Measurements from ENCODE around the gene TMEM163. TPM values are rescaled to one million over a fixed set of nuclear protein-coding genes. Genes with fewer than 3 reads are reported as not detected.

Gene TMEM163
- total and polyA plus RNA-seq, 2 of the 13 experiments (the other 11 are each of a cell fraction or from before 2014, with no cell fraction given) = 0.05 TPM; not detected in 1

DNA sequence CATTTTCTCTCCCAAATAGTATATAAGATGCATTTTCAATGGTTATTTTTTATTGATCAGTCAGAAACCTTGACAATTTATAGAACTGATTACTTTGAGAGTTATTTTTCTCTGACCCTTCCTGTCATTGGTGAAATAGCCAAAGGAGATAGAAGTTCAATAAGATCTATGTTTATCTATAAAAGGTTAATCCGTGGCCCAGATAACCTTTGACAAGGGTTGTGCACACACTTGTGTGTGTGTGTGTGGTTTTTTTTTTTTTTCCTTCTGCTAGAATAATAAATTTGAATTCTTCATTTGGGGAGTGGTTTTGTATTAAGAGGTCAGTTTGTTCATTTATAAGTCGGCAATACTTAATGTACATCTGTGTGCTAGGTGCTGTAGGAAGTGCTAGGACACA is 304.9 kb downstream of the TMEM163 start:
- ChIA-PET CTCF (ENCODE audit: low intra/inter-chr PET ratio, low total read pairs) (interaction anchor here (2.4 to 4.1 kb wide), 2 partner anchors 37 kb away, joined by 14 to 34 read pairs; no protein-coding TSS in a partner anchor), POLR2A (interaction anchor here (3.7 to 5.9 kb wide), 3 partner anchors 13 to 294 kb away, joined by 18 to 124 read pairs (median 48); no protein-coding TSS in a partner anchor)
- Histone ChIP-seq H3K4me3 (replicated peaks in 1 of 3; ENCODE audit: insufficient read depth in 1 of 3, low read depth in 2 of 3, low read length in 3 of 3) (peak overlapping the region; percentile 68 to 74 (median 69)), H3K4me1 (ENCODE audit: insufficient read depth, low read length) (peaks cover 70% of the 10 kb centered on the region), H3K79me2 (ENCODE audit: insufficient read depth, low read length) (peaks cover 68% of the 10 kb centered on the region), H4K20me1 (ENCODE audit: insufficient read depth, low read length) (peaks cover 15% of the 10 kb centered on the region; the same call in 1 of the 2 replicates), H3K9me3 (ENCODE audit: low read length) (no peaks in the 10 kb centered on the region), H3K27me3 (ENCODE audit: control insufficient read depth in 1 of 2, insufficient read depth in 2 of 2, low read length in 2 of 2) (no peaks in the 10 kb centered on the region), H3K27ac (ENCODE audit: extremely low read length, insufficient read depth, low read length) (peak overlapping the region; percentile 89), H3K4me2 (ENCODE audit: low read depth, low read length) (peak overlapping the region; percentile 83), H2AFZ (ENCODE audit: low read length) (no peak overlapping the region), H3K9ac (ENCODE audit: insufficient read depth, low read depth, low read length) (peak overlapping the region; percentile 84), H3K36me3 (replicated peaks in 1 of 2; ENCODE audit: control insufficient read depth in 1 of 2, insufficient read depth in 2 of 2, low read length in 2 of 2) (peaks cover 5 to 19% of the 10 kb centered on the region in 2 experiments)
- ATAC-seq = no peak
- no peak for FAIRE-seq
- in situ Hi-C loops (cut with HindIII; ENCODE audit: extremely low pct_ligation_motif_present, low pct_unique_long_range_greater_than_20kb) = loop anchor here (5.0 to 10.0 kb wide), 2 partner anchors 169 to 292 kb away; no protein-coding TSS in a partner anchor
- TF ChIP-seq NR2C2 (CRISPR knock-in tag; IDR thresholded peaks at IDR 0.05; ENCODE audit: borderline replicate concordance) = no peak
- 0 out of 2 replicates have a peak, but pooled peaks have one; percentile 48 for TF ChIP-seq NR2F2 (IDR thresholded peaks at IDR 0.05; ENCODE audit: borderline replicate concordance, low read depth)
- no peak for TF ChIP-seq KDM4B (CRISPR knock-in tag; IDR thresholded peaks at IDR 0.05)
- no peak for TF ChIP-seq PITX1 (CRISPR knock-in tag; IDR thresholded peaks at IDR 0.05)
- 0 out of 2 replicates have a peak, but pooled peaks have one; percentile 4 for TF ChIP-seq FOXA3 (CRISPR knock-in tag; IDR thresholded peaks at IDR 0.05)
- TF ChIP-seq NR2F6 (IDR thresholded peaks at IDR 0.05) = peak; percentile 66
- no peak for TF ChIP-seq NR2F6 (CRISPR knock-in tag; IDR thresholded peaks at IDR 0.05)
- peak in 1 of 2 experiments; percentile 57; a peak in 2 of 4 replicates for TF ChIP-seq EP300 (IDR thresholded peaks at IDR 0.05; ENCODE audit: low read depth in 2 of 2, low read length in 2 of 2)
- no peak for TF ChIP-seq EP300 (CRISPR knock-in tag; IDR thresholded peaks at IDR 0.05; ENCODE audit: borderline replicate concordance)
- TF ChIP-seq, protein P1, sequence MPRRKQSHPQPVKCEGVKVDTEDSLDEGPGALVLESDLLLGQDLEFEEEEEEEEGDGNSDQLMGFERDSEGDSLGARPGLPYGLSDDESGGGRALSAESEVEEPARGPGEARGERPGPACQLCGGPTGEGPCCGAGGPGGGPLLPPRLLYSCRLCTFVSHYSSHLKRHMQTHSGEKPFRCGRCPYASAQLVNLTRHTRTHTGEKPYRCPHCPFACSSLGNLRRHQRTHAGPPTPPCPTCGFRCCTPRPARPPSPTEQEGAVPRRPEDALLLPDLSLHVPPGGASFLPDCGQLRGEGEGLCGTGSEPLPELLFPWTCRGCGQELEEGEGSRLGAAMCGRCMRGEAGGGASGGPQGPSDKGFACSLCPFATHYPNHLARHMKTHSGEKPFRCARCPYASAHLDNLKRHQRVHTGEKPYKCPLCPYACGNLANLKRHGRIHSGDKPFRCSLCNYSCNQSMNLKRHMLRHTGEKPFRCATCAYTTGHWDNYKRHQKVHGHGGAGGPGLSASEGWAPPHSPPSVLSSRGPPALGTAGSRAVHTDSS (CRISPR knock-in tag; conservative IDR thresholded peaks at IDR 0.05) = no peak
- TF ChIP-seq CREM (IDR thresholded peaks at IDR 0.05) = no peak
- TF ChIP-seq CREM (CRISPR knock-in tag; IDR thresholded peaks at IDR 0.05) = no peak
- 0 out of 2 replicates have a peak, but pooled peaks have one; percentile 9 for TF ChIP-seq HDAC1 (CRISPR knock-in tag; IDR thresholded peaks at IDR 0.05)
- no peak for TF ChIP-seq SOX13 (IDR thresholded peaks at IDR 0.05)
- 0 out of 4 replicates have a peak, but pooled peaks of 1 of the 2 experiments have one; percentile 16 for TF ChIP-seq SOX13 (CRISPR knock-in tag; conservative IDR thresholded peaks at IDR 0.05 in 1 of 2, IDR thresholded peaks at IDR 0.05 in 1 of 2)
- intact Hi-C loops (cut with micrococcal nuclease; ENCODE audit: unreplicated experiment) = loop anchor here (2.0 to 5.0 kb wide), 6 partner anchors 45 to 527 kb away; partner anchors contain the start of gene CCNT2
- no TSS peak for BruUV-seq (replicated peaks)
- DNase-seq (ENCODE audit: low spot score) = no peak
- WGBS (ENCODE audit: low lambda C conversion rate) = 4% methylated on average over 2 of the region's 2 CpGs

All from HepG2 (cell line).